ENCODE results near the gene GSDME.

GRCh38 chr7:24670782-24671181 is 86.5 kb downstream of the GSDME start:
- no peak for TF ChIP-seq CTCF (IDR thresholded peaks at IDR 0.05)
- TF ChIP-seq EP300 (IDR thresholded peaks at IDR 0.05) = no peak
